KMS-11 (cell line): Measurements from ENCODE around the gene RNF214.

ENCODE experiments used
- H2AFZ ChIP-seq: fragments of 200-600 bp; sonication (generic); 2 replicates; pipeline ENCODE4 v1.6.1; 2016; ENCODE audit warnings: antibody characterized with exemption, mixed run types, low read depth
- H3K27ac ChIP-seq: fragments of 200-600 bp; sonication (generic); 2 replicates; pipeline ENCODE4 v1.6.1; 2016; ENCODE audit warnings: mild to moderate bottlenecking, mixed run types
- H3K27me3 ChIP-seq: fragments of 200-600 bp; sonication (generic); 2 replicates; pipeline ENCODE4 v1.6.1; 2017; ENCODE audit warnings: mild to moderate bottlenecking, low read depth, mixed run types, moderate library complexity; ENCODE audit not compliant: insufficient read depth
- H3K36me3 ChIP-seq: fragments of 200-600 bp; sonication (generic); 2 replicates; pipeline ENCODE4 v1.6.1; 2017; ENCODE audit warnings: mild to moderate bottlenecking, mixed run types; ENCODE audit not compliant: insufficient read depth
- H3K4me1 ChIP-seq: fragments of 200-600 bp; sonication (generic); 2 replicates; pipeline ENCODE4 v1.6.1; 2016; ENCODE audit warnings: mild to moderate bottlenecking, low read depth, mixed run types; ENCODE audit not compliant: poor library complexity, severe bottlenecking
- H3K4me2 ChIP-seq: fragments of 200-600 bp; sonication (generic); 2 replicates; pipeline ENCODE4 v1.7.0; 2016; ENCODE audit warnings: mild to moderate bottlenecking, mixed run types
- H3K4me3 ChIP-seq: fragments of 200-600 bp; sonication (generic); IDR thresholded peaks from 2 replicates; pipeline ENCODE4 v1.6.1; 2017; ENCODE audit warnings: low read depth, low read length, mixed read lengths; ENCODE audit not compliant: insufficient read depth
- H3K79me2 ChIP-seq: fragments of 200-600 bp; sonication (generic); 2 replicates; pipeline ENCODE4 v1.6.1; 2016; ENCODE audit warnings: low read depth, mixed run types; ENCODE audit not compliant: insufficient read depth
- H3K9ac ChIP-seq: fragments of 200-600 bp; sonication (generic); 2 replicates; pipeline ENCODE4 v1.6.1; 2016; ENCODE audit warnings: mild to moderate bottlenecking, mixed run types
- H4K20me1 ChIP-seq: fragments of 200-600 bp; sonication (generic); 2 replicates; pipeline ENCODE4 v1.6.1; 2016; ENCODE audit warnings: mild to moderate bottlenecking, mixed run types; ENCODE audit not compliant: insufficient read depth
- CTCF ChIP-seq: fragments of 200-600 bp; sonication (generic); conservative IDR thresholded peaks from 2 replicates; pipeline ENCODE4 v1.6.1; 2017; ENCODE audit warnings: low read depth, mild to moderate bottlenecking, antibody characterized with exemption, low read length, moderate library complexity, mixed read lengths

Gene RNF214

DNA sequence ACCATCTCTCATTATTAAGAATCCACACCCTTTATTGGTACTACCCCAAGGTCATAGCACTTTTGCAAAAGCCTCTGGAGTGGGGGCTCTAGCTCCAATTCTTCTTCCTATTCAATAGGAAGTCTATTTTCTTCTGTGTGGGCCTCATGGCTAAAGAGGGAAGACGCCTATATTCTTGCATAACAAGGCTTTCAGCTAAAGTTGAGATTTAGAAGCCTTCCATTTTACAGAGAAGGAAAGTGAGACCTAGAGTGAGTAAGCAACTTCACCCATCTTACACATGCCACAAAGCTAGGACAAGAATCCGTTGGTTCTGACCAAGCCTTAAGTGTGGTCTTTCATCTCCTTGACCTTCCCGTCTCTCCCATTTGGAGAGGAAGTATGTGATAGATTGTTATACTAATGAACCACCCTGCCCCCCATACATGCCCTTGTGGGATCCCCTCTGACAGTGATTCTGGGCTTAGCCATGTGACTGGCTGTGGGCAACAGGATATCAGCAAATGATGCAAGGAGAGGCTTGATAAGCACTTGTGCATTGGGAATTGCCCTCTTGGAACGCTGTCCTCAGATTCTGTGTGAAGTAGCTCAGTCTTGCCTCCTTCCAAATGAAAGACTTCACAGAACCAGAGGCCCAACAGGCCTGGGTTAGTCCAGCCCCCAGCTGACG is 71.3 kb downstream of the RNF214 start:
- H3K79me2 ChIP-seq = no peaks in the 10 kb centered on the region
- no peak for TF ChIP-seq CTCF
- H3K9ac ChIP-seq = no peak overlapping the region
- H3K27ac ChIP-seq = no peak overlapping the region
- H2AFZ ChIP-seq = no peak overlapping the region
- H4K20me1 ChIP-seq = no peaks in the 10 kb centered on the region
- H3K27me3 ChIP-seq = no peaks in the 10 kb centered on the region
- no peak overlapping the region for H3K4me2 ChIP-seq
- H3K36me3 ChIP-seq = no peaks in the 10 kb centered on the region
- no peak overlapping the region for H3K4me3 ChIP-seq
- no peaks in the 10 kb centered on the region for H3K4me1 ChIP-seq

GRCh38 chr11:117305145-117305544 is 72.7 kb downstream of the RNF214 start:
- Histone ChIP-seq H2AFZ (no peak overlapping the region), H3K9ac (no peak overlapping the region), H3K4me3 (no peak overlapping the region), H3K4me2 (no peak overlapping the region), H3K27me3 (no peaks in the 10 kb centered on the region), H3K36me3 (no peaks in the 10 kb centered on the region), H4K20me1 (no peaks in the 10 kb centered on the region), H3K79me2 (no peaks in the 10 kb centered on the region), H3K4me1 (no peaks in the 10 kb centered on the region), H3K27ac (no peak overlapping the region)
- no peak for TF ChIP-seq CTCF

DNA sequence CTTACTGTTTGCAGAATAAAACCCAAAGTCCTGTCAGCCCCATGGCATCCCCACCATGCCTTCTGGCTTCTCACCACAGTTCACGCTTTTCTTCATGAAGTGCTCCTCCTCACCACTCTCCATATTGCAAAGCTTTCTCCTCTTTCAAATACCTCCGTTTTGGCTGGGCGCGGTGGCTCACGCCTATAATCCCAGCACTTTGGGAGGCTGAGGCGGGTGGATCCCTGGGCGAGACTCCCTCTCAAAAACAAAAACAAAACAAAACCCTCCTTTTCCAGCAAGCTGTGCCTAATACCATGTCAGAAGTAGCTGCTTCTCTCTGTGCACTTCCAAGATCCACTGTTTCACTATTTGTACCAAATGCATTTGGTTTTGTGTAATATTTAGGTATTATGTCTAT is 76.8 kb downstream of the RNF214 start:
- H4K20me1 ChIP-seq = no peaks in the 10 kb centered on the region
- H3K9ac ChIP-seq = no peak overlapping the region
- H3K27me3 ChIP-seq = no peaks in the 10 kb centered on the region
- no peak overlapping the region for H3K27ac ChIP-seq
- H3K4me3 ChIP-seq = no peak overlapping the region
- no peak overlapping the region for H2AFZ ChIP-seq
- H3K4me1 ChIP-seq = no peaks in the 10 kb centered on the region
- no peak for TF ChIP-seq CTCF
- no peak overlapping the region for H3K4me2 ChIP-seq
- H3K79me2 ChIP-seq = no peaks in the 10 kb centered on the region
- H3K36me3 ChIP-seq = no peaks in the 10 kb centered on the region

- H3K27me3 ChIP-seq = no peaks in the 10 kb centered on the region
- H3K9ac ChIP-seq = no peak overlapping the region
- H2AFZ ChIP-seq = no peak overlapping the region
- H4K20me1 ChIP-seq = no peaks in the 10 kb centered on the region
- H3K79me2 ChIP-seq = no peaks in the 10 kb centered on the region
- no peaks in the 10 kb centered on the region for H3K4me1 ChIP-seq
- no peak for TF ChIP-seq CTCF
- no peak overlapping the region for H3K4me2 ChIP-seq
- no peaks in the 10 kb centered on the region for H3K36me3 ChIP-seq
- H3K4me3 ChIP-seq = no peak overlapping the region
- no peak overlapping the region for H3K27ac ChIP-seq
These were observed 80.6 kb downstream of the RNF214 start for GRCh38 chr11:117313091-117313490.
